GM23338 (cell line): Measurements from ENCODE around the gene NCF4. TPM values are rescaled to one million over a fixed set of nuclear protein-coding genes. Genes with fewer than 3 reads are reported as not detected.

Experiments used
- ATAC-seq: fragments of 200-7000 bp; cut with Tn5 transposase; 3 replicates; pipeline ENCODE4 v1.9.1; 2020
- DNase-seq: peaks from one replicate; pipeline ENCODE4 v3.0.0-alpha.2; 2015; ENCODE audit warnings: low spot score
- H2AFZ ChIP-seq: fragments of 200-600 bp; sonication (generic); 2 replicates; pipeline ENCODE4 v1.8.0; 2016; ENCODE audit warnings: antibody characterized with exemption, mild to moderate bottlenecking, moderate library complexity
- H3F3A ChIP-seq: fragments of 200-600 bp; sonication (generic); replicated peaks from 2 replicates; pipeline ENCODE4 v1.8.0; 2017; ENCODE audit warnings: antibody characterized with exemption, mixed run types, low read depth
- H3K27ac ChIP-seq: fragments of 200-600 bp; sonication (generic); 2 replicates; pipeline ENCODE4 v1.6.1; 2016; ENCODE audit warnings: low read depth
- H3K27me3 ChIP-seq: fragments of 200-600 bp; sonication (generic); 2 replicates; pipeline ENCODE4 v1.8.0; 2016; ENCODE audit warnings: mild to moderate bottlenecking, mixed run types, moderate library complexity; ENCODE audit not compliant: insufficient read depth
- H3K36me3 ChIP-seq: fragments of 200-600 bp; sonication (generic); 2 replicates; pipeline ENCODE4 v1.8.0; 2016; ENCODE audit warnings: mild to moderate bottlenecking; ENCODE audit not compliant: insufficient read depth
- H3K4me1 ChIP-seq: fragments of 200-600 bp; sonication (generic); 2 replicates; pipeline ENCODE4 v1.8.0; 2016; ENCODE audit warnings: mild to moderate bottlenecking, moderate library complexity; ENCODE audit not compliant: insufficient read depth
- H3K4me2 ChIP-seq: fragments of 200-600 bp; sonication (generic); 2 replicates; pipeline ENCODE4 v1.7.1; 2017; ENCODE audit warnings: mixed run types
- H3K4me3 ChIP-seq: fragments of 200-600 bp; sonication (generic); 2 replicates; pipeline ENCODE4 v1.6.1; 2016; ENCODE audit warnings: mixed run types
- H3K79me2 ChIP-seq: fragments of 200-600 bp; sonication (generic); replicated peaks from 2 replicates; pipeline ENCODE4 v1.8.0; 2017; ENCODE audit warnings: mild to moderate bottlenecking; ENCODE audit not compliant: insufficient read depth
- H3K9me2 ChIP-seq: fragments of 200-600 bp; sonication (generic); 2 replicates; pipeline ENCODE4 v1.8.0; 2017; ENCODE audit not compliant: insufficient read depth
- H4K20me1 ChIP-seq: fragments of 200-600 bp; sonication (generic); replicated peaks from 2 replicates; pipeline ENCODE4 v1.8.0; 2017; ENCODE audit warnings: mild to moderate bottlenecking; ENCODE audit not compliant: insufficient read depth
- H3K27ac Mint-ChIP-seq: 2 replicates; pipeline ENCODE4 v1.8.0; 2020; ENCODE audit warnings: inconsistent platforms, mild to moderate bottlenecking, moderate library complexity, mixed read lengths
- H3K27me3 Mint-ChIP-seq: 3 replicates; pipeline ENCODE4 v1.8.0; 2022; ENCODE audit warnings: low read depth, mild to moderate bottlenecking, moderate library complexity, mixed read lengths, inconsistent platforms; ENCODE audit not compliant: insufficient read depth, poor library complexity
- H3K36me3 Mint-ChIP-seq: 3 replicates; pipeline ENCODE4 v1.8.0; 2021; ENCODE audit warnings: low read depth, mild to moderate bottlenecking, inconsistent platforms, moderate library complexity, mixed read lengths
- H3K4me1 Mint-ChIP-seq: 3 replicates; pipeline ENCODE4 v1.8.0; 2020; ENCODE audit warnings: mild to moderate bottlenecking, inconsistent platforms, mixed read lengths
- H3K4me3 Mint-ChIP-seq: 3 replicates; pipeline ENCODE4 v1.8.0; 2021; ENCODE audit warnings: moderate library complexity, mild to moderate bottlenecking, inconsistent platforms, mixed read lengths
- H3K9me3 Mint-ChIP-seq: 3 replicates; pipeline ENCODE4 v1.8.0; 2020; ENCODE audit warnings: moderate library complexity, mild to moderate bottlenecking, inconsistent platforms, mixed read lengths
- CREB1 ChIP-seq: fragments of 250-450 bp; sonication (Bioruptor Pico); IDR thresholded peaks from 2 replicates; pipeline ENCODE4 v1.5.0; 2020; ENCODE audit warnings: low read depth, mild to moderate bottlenecking, moderate library complexity
- CTCF ChIP-seq, 2 experiments: fragments of 200-600 bp in 1 of 2; sonication (generic) in 1 of 2; conservative IDR thresholded peaks; 2 replicates each; pipeline versions ENCODE4 v1.5.1 to v1.6.1; 2016 to 2017; ENCODE audit warnings: antibody characterized with exemption in 2 of 2, low read depth in 2 of 2, mild to moderate bottlenecking in 2 of 2, moderate library complexity in 1 of 2
- JUNB ChIP-seq: IDR thresholded peaks from one replicate; pipeline ENCODE4 v1.6.1; 2016; ENCODE audit warnings: antibody characterized with exemption; ENCODE audit not compliant: unreplicated experiment
- POLR2AphosphoS5 ChIP-seq: IDR thresholded peaks from 2 replicates; pipeline ENCODE4 v1.6.1; 2016; ENCODE audit warnings: antibody characterized with exemption, low read depth
- ZNF114 ChIP-seq: fragments of 250-450 bp; sonication (Bioruptor Pico); IDR thresholded peaks from 2 replicates; pipeline ENCODE4 v1.5.0; 2020; ENCODE audit warnings: mild to moderate bottlenecking, moderate library complexity
- ZNF462 ChIP-seq: fragments of 250-450 bp; sonication (Bioruptor Pico); IDR thresholded peaks from 2 replicates; pipeline ENCODE4 v1.5.0; 2020; ENCODE audit warnings: mild to moderate bottlenecking, moderate library complexity
- polyA plus RNA-seq: library from polyadenylated mRNA; unstranded; fragments of >200 nt; fragmentation: Nextera tagmentation; extraction: Ambion mirVana; gene quantifications from 2 replicates; pipeline ENCODE4 v1.2.1, GENCODE V29; 2016
- total RNA-seq: library from RNA; depleted of rRNA; stranded (reverse); fragments of >200 nt; shearing (Covaris generic); gene quantifications from 2 replicates; pipeline ENCODE4 v1.2.3, GENCODE V29; 2014

The NCF4 gene
- total and polyA plus RNA-seq, 2 experiments from 2014 or later, result not detected

- no peaks in the 10 kb centered on the region for H3F3A ChIP-seq
- H3K9me2 ChIP-seq, result peaks cover 5% of the 10 kb centered on the region; the same call in 1 of the 2 replicates
- Mint-ChIP-seq H3K4me3 (no peak overlapping the region), H3K9me3 (peaks cover 9% of the 10 kb centered on the region; the same call in 2 of the 3 replicates), H3K4me1 (peaks cover 6% of the 10 kb centered on the region; the same call in 2 of the 3 replicates), H3K36me3 (no peaks in the 10 kb centered on the region), H3K27me3 (peaks cover 19% of the 10 kb centered on the region), H3K27ac (no peak overlapping the region)
- no peak for TF ChIP-seq JUNB
- no peak for TF ChIP-seq CREB1 (CRISPR knock-in tag)
- TF ChIP-seq ZNF114 (CRISPR knock-in tag), result no peak
- no peak overlapping the region for H2AFZ ChIP-seq
- H3K4me2 ChIP-seq, result no peak overlapping the region
- H3K79me2 ChIP-seq, result no peaks in the 10 kb centered on the region
- no peak overlapping the region for H3K4me3 ChIP-seq
- DNase-seq (no peak), ATAC-seq (no peak)
- H3K4me1 ChIP-seq, result no peaks in the 10 kb centered on the region
- H4K20me1 ChIP-seq, result no peaks in the 10 kb centered on the region
- no peaks in the 10 kb centered on the region for H3K36me3 ChIP-seq
- no peaks in the 10 kb centered on the region for H3K27me3 ChIP-seq
- H3K27ac ChIP-seq, result no peak overlapping the region
Measured at GRCh38 chr22:36850056-36850455, 10.8 kb upstream of the NCF4 start.

GRCh38 chr22:36850682-36851081, 10.1 kb upstream of the NCF4 start:
- Histone ChIP-seq H3K27ac (no peak overlapping the region), H3F3A (0 out of 2 replicates have a peak, but pooled peaks cover 4% of the 10 kb centered on the region), H3K27me3 (no peaks in the 10 kb centered on the region), H3K4me3 (no peak overlapping the region), H3K4me1 (no peaks in the 10 kb centered on the region), H3K36me3 (no peaks in the 10 kb centered on the region), H3K4me2 (no peak overlapping the region), H2AFZ (no peak overlapping the region), H4K20me1 (no peaks in the 10 kb centered on the region), H3K9me2 (peaks cover 5% of the 10 kb centered on the region; the same call in 1 of the 2 replicates), H3K79me2 (no peaks in the 10 kb centered on the region)
- Mint-ChIP-seq H3K27me3 (peaks cover 19% of the 10 kb centered on the region), H3K4me1 (peaks cover 6% of the 10 kb centered on the region; the same call in 2 of the 3 replicates), H3K9me3 (peaks cover 9% of the 10 kb centered on the region; the same call in 2 of the 3 replicates), H3K4me3 (no peak overlapping the region), H3K36me3 (no peaks in the 10 kb centered on the region), H3K27ac (no peak overlapping the region)
- no peak for ATAC-seq
- TF ChIP-seq CTCF (conservative IDR thresholded peaks at IDR 0.05; ENCODE audit: low read depth in 2 of 2) (no peak), POLR2AphosphoS5 (no peak)
- no peak for DNase-seq

GRCh38 chr22:36852056-36852973, 8.5 kb upstream of the NCF4 start:
- 0 out of 2 replicates have a peak, but pooled peaks cover 6% of the 10 kb centered on the region for H3F3A ChIP-seq
- no peaks in the 10 kb centered on the region for H3K4me1 ChIP-seq
- no peaks in the 10 kb centered on the region for H4K20me1 ChIP-seq
- no peak for DNase-seq
- H3K79me2 ChIP-seq, result no peaks in the 10 kb centered on the region
- Mint-ChIP-seq H3K27ac (no peak overlapping the region), H3K4me3 (no peak overlapping the region), H3K4me1 (peaks cover 11% of the 10 kb centered on the region; the same call in 2 of the 3 replicates), H3K27me3 (peaks cover 23% of the 10 kb centered on the region), H3K36me3 (no peaks in the 10 kb centered on the region), H3K9me3 (peaks cover 9% of the 10 kb centered on the region; the same call in 2 of the 3 replicates)
- H3K4me2 ChIP-seq, result no peak overlapping the region
- peaks cover 5% of the 10 kb centered on the region; the same call in 1 of the 2 replicates for H3K9me2 ChIP-seq
- H3K4me3 ChIP-seq, result no peak overlapping the region
- no peak for ATAC-seq
- no peaks in the 10 kb centered on the region for H3K36me3 ChIP-seq
- no peak overlapping the region for H3K27ac ChIP-seq
- peaks cover 8% of the 10 kb centered on the region for H3K27me3 ChIP-seq
- H2AFZ ChIP-seq, result no peak overlapping the region
- TF ChIP-seq ZNF462 (CRISPR knock-in tag), result no peak
